Neural cell (in vitro differentiated cells): ENCODE measurements around the gene ISYNA1. TPM values are rescaled to one million over a fixed set of nuclear protein-coding genes. Genes with fewer than 3 reads are reported as not detected.
A peak's percentile ranks its signal among the peaks of the same experiment; 100 is the strongest.

ENCODE experiments used
- H2AFZ ChIP-seq: fragments of 200-600, 300-800 bp; sonication (generic), shearing (Covaris generic); 2 replicates; pipeline ENCODE4 v1.6.0; 2014; ENCODE audit warnings: low read depth, mild to moderate bottlenecking, antibody characterized with exemption, low read length, moderate library complexity
- H3F3A ChIP-seq: fragments of 200-600 bp; shearing (Covaris generic); 2 replicates; pipeline ENCODE4 v1.6.1; 2016; ENCODE audit warnings: mild to moderate bottlenecking, moderate library complexity, mixed read lengths, antibody characterized with exemption, low read length; ENCODE audit not compliant: insufficient read depth, poor library complexity, severe bottlenecking
- H3K27ac ChIP-seq: fragments of 200-600, 300-800 bp; sonication (generic), shearing (Covaris generic); 2 replicates; pipeline ENCODE4 v1.5.1; 2014; ENCODE audit warnings: mild to moderate bottlenecking, low read length, moderate library complexity
- H3K27me3 ChIP-seq: fragments of 300-800, 200-600 bp; sonication (generic), shearing (Covaris generic); 2 replicates; pipeline ENCODE4 v1.6.0; 2014; ENCODE audit warnings: mild to moderate bottlenecking, low read depth, low read length, moderate library complexity; ENCODE audit not compliant: insufficient read depth
- H3K36me3 ChIP-seq: fragments of 300-800, 200-600 bp; sonication (generic), shearing (Covaris generic); 2 replicates; pipeline ENCODE4 v1.5.1; 2014; ENCODE audit warnings: mild to moderate bottlenecking, antibody characterized with exemption, low read length, moderate library complexity; ENCODE audit not compliant: insufficient read depth
- H3K4me2 ChIP-seq: fragments of 300-800, 200-600 bp; sonication (generic), shearing (Covaris generic); 2 replicates; pipeline ENCODE4 v1.6.0; 2014; ENCODE audit warnings: mild to moderate bottlenecking, low read length
- H3K4me3 ChIP-seq: fragments of 300-800, 200-600 bp; sonication (generic), shearing (Covaris generic); 2 replicates; pipeline ENCODE4 v1.5.1; 2014; ENCODE audit warnings: mild to moderate bottlenecking, low read length, moderate library complexity
- H3K79me2 ChIP-seq: fragments of 200-600 bp; shearing (Covaris generic); replicated peaks from 2 replicates; pipeline ENCODE4 v1.6.0; 2014; ENCODE audit warnings: mild to moderate bottlenecking, low read length, moderate library complexity; ENCODE audit not compliant: insufficient read depth
- H3K9ac ChIP-seq: fragments of 300-800, 200-600 bp; sonication (generic), shearing (Covaris generic); 2 replicates; pipeline ENCODE4 v1.6.1; 2016; ENCODE audit warnings: mild to moderate bottlenecking, low read length, mixed read lengths
- H3K9me2 ChIP-seq: fragments of 200-600 bp; shearing (Covaris generic); 2 replicates; pipeline ENCODE4 v1.6.1; 2016; ENCODE audit warnings: mild to moderate bottlenecking, low read length, mixed read lengths; ENCODE audit not compliant: insufficient read depth
- H3K9me3 ChIP-seq: fragments of 200-600, 300-800 bp; sonication (generic), shearing (Covaris generic); 2 replicates; pipeline ENCODE4 v1.6.1; 2016; ENCODE audit warnings: mild to moderate bottlenecking, mixed run types, low read length, moderate library complexity, mixed read lengths
- H4K20me1 ChIP-seq: fragments of 200-600 bp; shearing (Covaris generic); 2 replicates; pipeline ENCODE4 v1.6.1; 2016; ENCODE audit warnings: mild to moderate bottlenecking, mixed run types; ENCODE audit not compliant: insufficient read depth
- CTCF ChIP-seq: fragments of 450-650 bp; IDR thresholded peaks from 2 replicates; pipeline ENCODE4 v1.5.1; 2014; ENCODE audit warnings: antibody characterized with exemption, mild to moderate bottlenecking, moderate library complexity; ENCODE audit not compliant: poor library complexity, severe bottlenecking
- EP300 ChIP-seq: fragments of 450-650 bp; conservative IDR thresholded peaks from 2 replicates; pipeline ENCODE4 v1.6.1; 2014; ENCODE audit warnings: antibody characterized with exemption, mild to moderate bottlenecking, moderate library complexity; ENCODE audit not compliant: poor library complexity, severe bottlenecking
- EZH2 ChIP-seq: fragments of 200-600, 300-800 bp; shearing (Covaris generic), sonication (generic); IDR thresholded peaks from 2 replicates; pipeline ENCODE4 v1.6.1; 2014; ENCODE audit warnings: antibody characterized with exemption, low read length, borderline replicate concordance, mild to moderate bottlenecking; ENCODE audit not compliant: insufficient read depth, poor library complexity, severe bottlenecking
- MXI1 ChIP-seq: fragments of 450-650 bp; conservative IDR thresholded peaks from 2 replicates; pipeline ENCODE4 v1.6.1; 2014; ENCODE audit warnings: antibody characterized with exemption, mild to moderate bottlenecking; ENCODE audit not compliant: poor library complexity, severe bottlenecking
- POLR2AphosphoS5 ChIP-seq: IDR thresholded peaks from 2 replicates; pipeline ENCODE4 v1.6.1; 2012
- RAD21 ChIP-seq: fragments of 450-650 bp; conservative IDR thresholded peaks from 2 replicates; pipeline ENCODE4 v1.6.1; 2014; ENCODE audit warnings: antibody characterized with exemption, mild to moderate bottlenecking, moderate library complexity
- REST ChIP-seq: IDR thresholded peaks from 2 replicates; pipeline ENCODE4 v1.6.1; 2012; ENCODE audit warnings: borderline replicate concordance
- SMC3 ChIP-seq: fragments of 450-650 bp; conservative IDR thresholded peaks from 2 replicates; pipeline ENCODE4 v1.6.1; 2014; ENCODE audit warnings: antibody characterized with exemption, mild to moderate bottlenecking, moderate library complexity; ENCODE audit not compliant: poor library complexity
- TAF1 ChIP-seq: IDR thresholded peaks from 2 replicates; pipeline ENCODE4 v1.6.1; 2012; ENCODE audit warnings: low read depth
- polyA plus RNA-seq: library from polyadenylated mRNA; depleted of rRNA; stranded (reverse); fragments of >200 nt; gene quantifications from 2 replicates; pipeline ENCODE4 v1.2.3, GENCODE V29; 2014

The ISYNA1 gene
- polyA plus RNA-seq, 1 donor from 2014 or later, result 123 TPM

- peak overlapping the region; percentile 57 for H3K27ac ChIP-seq
- no peak overlapping the region for H2AFZ ChIP-seq
- H3K9ac ChIP-seq, result peak overlapping the region; percentile 76
- H3K9me3 ChIP-seq, result no peaks in the 10 kb centered on the region
- no peaks in the 10 kb centered on the region for H4K20me1 ChIP-seq
- H3K4me2 ChIP-seq, result peak overlapping the region; percentile 30
- H3K9me2 ChIP-seq, result no peaks in the 10 kb centered on the region
- peaks cover 3% of the 10 kb centered on the region for H3F3A ChIP-seq
- no peaks in the 10 kb centered on the region for H3K36me3 ChIP-seq
- TF ChIP-seq EP300, result no peak
- peak; percentile 11 for TF ChIP-seq POLR2AphosphoS5
- no peaks in the 10 kb centered on the region for H3K79me2 ChIP-seq
- no peaks in the 10 kb centered on the region for H3K27me3 ChIP-seq
- H3K4me3 ChIP-seq, result peak overlapping the region; percentile 89
Measured at GRCh38 chr19:18436671-18437490, 1.1 kb downstream of the ISYNA1 start.

GRCh38 chr19:18435842-18436670 lies 1.9 kb downstream of the ISYNA1 start:
- Histone ChIP-seq H3K27me3 (no peaks in the 10 kb centered on the region), H3K79me2 (no peaks in the 10 kb centered on the region), H3F3A (peaks cover 3% of the 10 kb centered on the region), H3K4me3 (peak overlapping the region; percentile 89), H3K9me2 (no peaks in the 10 kb centered on the region), H3K4me2 (no peak overlapping the region), H3K9me3 (no peaks in the 10 kb centered on the region), H2AFZ (no peak overlapping the region), H3K9ac (no peak overlapping the region), H3K36me3 (no peaks in the 10 kb centered on the region), H4K20me1 (no peaks in the 10 kb centered on the region), H3K27ac (no peak overlapping the region)
- no peak for TF ChIP-seq SMC3
- TF ChIP-seq POLR2AphosphoS5, result no peak
- no peak for TF ChIP-seq EP300
- TF ChIP-seq CTCF, result no peak
- TF ChIP-seq RAD21, result no peak
- no peak for TF ChIP-seq TAF1
- no peak for TF ChIP-seq MXI1
- TF ChIP-seq EZH2, result no peak
- no peak for TF ChIP-seq REST
